ENCODE data around the gene C4orf51.
"Not testable (repeated sequence)": the region's sequence is repeated elsewhere in the genome, so short reads cannot be mapped to it uniquely, and the experiment has no call there.

Gene C4orf51

DNA sequence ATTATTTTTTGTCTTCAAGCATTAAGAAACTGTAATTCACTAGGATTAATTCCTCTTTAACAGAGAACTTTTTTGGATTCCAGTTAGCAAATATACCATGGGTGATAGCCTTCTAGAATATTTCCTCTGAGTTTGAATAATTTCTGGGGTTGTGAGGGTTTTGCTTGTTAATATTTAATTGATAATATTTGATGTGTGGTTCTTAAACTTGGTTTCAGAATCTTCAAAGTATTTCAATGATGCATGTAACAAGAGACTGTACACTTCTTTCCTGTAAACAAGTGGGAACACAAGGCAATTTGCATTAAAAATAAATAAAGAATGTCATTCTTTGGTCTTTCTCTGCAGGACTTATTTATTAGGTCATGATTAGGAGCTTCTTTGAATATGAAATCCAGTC lies 9.5 kb upstream of the C4orf51 start:
- Histone ChIP-seq H3K27me3 (ENCODE audit: control insufficient read depth, insufficient read depth, low read length) (no peaks in the 10 kb centered on the region), H3K9me3 (ENCODE audit: control insufficient read depth, insufficient read depth, low read depth, low read length) (no peaks in the 10 kb centered on the region), H3K9ac (ENCODE audit: low read length) (no peak overlapping the region), H3K27ac (ENCODE audit: low read depth, low read length) (no peak overlapping the region), H3K4me3 (ENCODE audit: low read depth, low read length) (no peak overlapping the region), H3K36me3 (ENCODE audit: control insufficient read depth, insufficient read depth, low read length) (no peaks in the 10 kb centered on the region), H3K4me1 (ENCODE audit: control insufficient read depth, insufficient read depth, low read length) (no peaks in the 10 kb centered on the region)

GRCh38 chr4:145679520-145679919 lies 426 bp upstream of the C4orf51 start:
- no peak overlapping the region for H3K9ac ChIP-seq (ENCODE audit: low read length)

DNA sequence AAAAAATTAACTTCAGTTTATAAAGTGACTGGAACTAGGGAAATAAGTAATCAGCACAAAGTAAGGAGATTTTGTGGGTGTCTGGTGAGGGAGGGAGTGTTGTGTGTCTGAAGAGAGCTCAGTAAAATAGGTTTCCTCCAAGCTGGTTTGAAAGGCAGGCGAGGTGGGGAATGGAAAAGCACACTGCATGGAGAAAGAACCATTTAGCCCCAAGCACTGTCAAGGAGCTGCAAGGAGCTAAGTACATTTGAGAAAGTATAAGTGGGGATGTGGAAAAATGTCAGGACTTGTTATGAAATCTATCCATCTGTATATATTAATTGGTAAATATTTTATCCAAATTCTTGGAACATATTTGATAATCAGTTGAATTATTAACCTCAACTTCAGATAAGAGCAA lies 956 bp downstream of the C4orf51 start:
- H3K4me1 ChIP-seq (ENCODE audit: control insufficient read depth, insufficient read depth, low read length), result no peaks in the 10 kb centered on the region
- H3K27me3 ChIP-seq (ENCODE audit: control insufficient read depth, insufficient read depth, low read length), result no peaks in the 10 kb centered on the region
- H3K36me3 ChIP-seq (ENCODE audit: control insufficient read depth, insufficient read depth, low read length), result no peaks in the 10 kb centered on the region
- H3K9me3 ChIP-seq (ENCODE audit: control insufficient read depth, insufficient read depth, low read depth, low read length), result peaks cover 10% of the 10 kb centered on the region
- H3K4me3 ChIP-seq (ENCODE audit: low read depth, low read length), result no peak overlapping the region
- no peak overlapping the region for H3K27ac ChIP-seq (ENCODE audit: low read depth, low read length)
- H3K9ac ChIP-seq (ENCODE audit: low read length), result no peak overlapping the region

More at GRCh38 chr4:145679520-145679919, 426 bp upstream of the C4orf51 start:
- Histone ChIP-seq H3K4me3 (ENCODE audit: low read depth, low read length) (no peak overlapping the region), H3K27ac (ENCODE audit: low read depth, low read length) (no peak overlapping the region), H3K36me3 (ENCODE audit: control insufficient read depth, insufficient read depth, low read length) (no peaks in the 10 kb centered on the region), H3K27me3 (ENCODE audit: control insufficient read depth, insufficient read depth, low read length) (no peaks in the 10 kb centered on the region), H3K9me3 (ENCODE audit: control insufficient read depth, insufficient read depth, low read depth, low read length) (peaks cover 10% of the 10 kb centered on the region), H3K4me1 (ENCODE audit: control insufficient read depth, insufficient read depth, low read length) (no peaks in the 10 kb centered on the region)

GRCh38 chr4:145681518-145681917 lies 1.6 kb downstream of the C4orf51 start:
- peaks cover 10% of the 10 kb centered on the region for H3K9me3 ChIP-seq (ENCODE audit: control insufficient read depth, insufficient read depth, low read depth, low read length)
- peaks cover 2% of the 10 kb centered on the region; the same call in 1 of the 2 replicates for H3K4me1 ChIP-seq (ENCODE audit: control insufficient read depth, insufficient read depth, low read length)
- H3K27me3 ChIP-seq (ENCODE audit: control insufficient read depth, insufficient read depth, low read length), result no peaks in the 10 kb centered on the region
- H3K4me3 ChIP-seq (ENCODE audit: low read depth, low read length), result no peak overlapping the region
- H3K27ac ChIP-seq (ENCODE audit: low read depth, low read length), result no peak overlapping the region
- H3K9ac ChIP-seq (ENCODE audit: low read length), result no peak overlapping the region
- H3K36me3 ChIP-seq (ENCODE audit: control insufficient read depth, insufficient read depth, low read length), result no peaks in the 10 kb centered on the region

GRCh38 chr4:145681956-145682355 lies 2.0 kb downstream of the C4orf51 start:
- no peak overlapping the region for H3K4me3 ChIP-seq (ENCODE audit: low read depth, low read length)
- peaks cover 6% of the 10 kb centered on the region; the same call in 1 of the 2 replicates for H3K4me1 ChIP-seq (ENCODE audit: control insufficient read depth, insufficient read depth, low read length)
- H3K9ac ChIP-seq (ENCODE audit: low read length), result no peak overlapping the region
- no peak overlapping the region for H3K27ac ChIP-seq (ENCODE audit: low read depth, low read length)
- no peaks in the 10 kb centered on the region for H3K27me3 ChIP-seq (ENCODE audit: control insufficient read depth, insufficient read depth, low read length)
- H3K36me3 ChIP-seq (ENCODE audit: control insufficient read depth, insufficient read depth, low read length), result no peaks in the 10 kb centered on the region
- peaks cover 10% of the 10 kb centered on the region for H3K9me3 ChIP-seq (ENCODE audit: control insufficient read depth, insufficient read depth, low read depth, low read length)

GRCh38 chr4:145686991-145687390 lies 7.0 kb downstream of the C4orf51 start:
- no peak overlapping the region; the same call in 1 of the 2 replicates for H3K27ac ChIP-seq (ENCODE audit: low read depth, low read length)
- peaks cover 12% of the 10 kb centered on the region for H3K4me1 ChIP-seq (ENCODE audit: control insufficient read depth, insufficient read depth, low read length)
- H3K27me3 ChIP-seq (ENCODE audit: control insufficient read depth, insufficient read depth, low read length), result no peaks in the 10 kb centered on the region
- no peak overlapping the region for H3K9ac ChIP-seq (ENCODE audit: low read length)
- H3K4me3 ChIP-seq (ENCODE audit: low read depth, low read length), result no peak overlapping the region
- no peaks in the 10 kb centered on the region for H3K36me3 ChIP-seq (ENCODE audit: control insufficient read depth, insufficient read depth, low read length)
- H3K9me3 ChIP-seq (ENCODE audit: control insufficient read depth, insufficient read depth, low read depth, low read length), result peaks cover 12% of the 10 kb centered on the region

- H3K4me1 ChIP-seq (ENCODE audit: control insufficient read depth, insufficient read depth, low read length), result peaks cover 12% of the 10 kb centered on the region
These were observed 10.7 kb downstream of the C4orf51 start for GRCh38 chr4:145690610-145691009.

DNA sequence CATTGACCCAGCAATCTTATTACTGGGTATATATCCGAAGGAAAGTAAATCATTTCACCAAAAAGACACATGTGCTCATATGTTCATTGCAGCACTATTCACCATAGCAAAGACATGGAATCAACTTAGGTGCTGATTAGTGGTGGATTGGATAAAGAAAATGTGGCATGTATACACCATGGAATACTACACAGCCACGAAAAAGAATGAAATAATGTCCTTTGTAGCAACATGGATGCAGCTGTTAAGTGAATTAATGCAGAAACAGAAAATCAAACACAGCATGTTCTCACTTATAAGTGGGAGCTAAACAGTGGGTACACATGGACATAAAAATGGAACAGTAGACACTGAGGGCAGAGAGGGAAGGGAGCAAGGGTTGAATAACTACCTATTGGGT lies 11.5 kb downstream of the C4orf51 start:
- H3K9ac ChIP-seq (ENCODE audit: low read length); H3K36me3 ChIP-seq (ENCODE audit: control insufficient read depth, insufficient read depth, low read length); H3K27me3 ChIP-seq (ENCODE audit: control insufficient read depth, insufficient read depth, low read length); H3K4me3 ChIP-seq (ENCODE audit: low read depth, low read length); H3K27ac ChIP-seq (ENCODE audit: low read depth, low read length): not testable (repeated sequence)
- peaks cover 30% of the 10 kb centered on the region for H3K9me3 ChIP-seq (ENCODE audit: control insufficient read depth, insufficient read depth, low read depth, low read length)
- peaks cover 11% of the 10 kb centered on the region for H3K4me1 ChIP-seq (ENCODE audit: control insufficient read depth, insufficient read depth, low read length)

More at GRCh38 chr4:145690610-145691009, 10.7 kb downstream of the C4orf51 start:
- H3K4me3 ChIP-seq (ENCODE audit: low read depth, low read length), result no peak overlapping the region
- no peaks in the 10 kb centered on the region for H3K27me3 ChIP-seq (ENCODE audit: control insufficient read depth, insufficient read depth, low read length)
- H3K27ac ChIP-seq (ENCODE audit: low read depth, low read length), result no peak overlapping the region
- peaks cover 2% of the 10 kb centered on the region; the same call in 1 of the 2 replicates for H3K36me3 ChIP-seq (ENCODE audit: control insufficient read depth, insufficient read depth, low read length)
- H3K9ac ChIP-seq (ENCODE audit: low read length), result no peak overlapping the region
- H3K9me3 ChIP-seq (ENCODE audit: control insufficient read depth, insufficient read depth, low read depth, low read length), result peaks cover 25% of the 10 kb centered on the region

GRCh38 chr4:145694929-145695328 lies 15.0 kb downstream of the C4orf51 start:
- no peaks in the 10 kb centered on the region for H3K27me3 ChIP-seq (ENCODE audit: control insufficient read depth, insufficient read depth, low read length)
- H3K36me3 ChIP-seq (ENCODE audit: control insufficient read depth, insufficient read depth, low read length), result peaks cover 12% of the 10 kb centered on the region; the same call in 1 of the 2 replicates
- peaks cover 30% of the 10 kb centered on the region for H3K9me3 ChIP-seq (ENCODE audit: control insufficient read depth, insufficient read depth, low read depth, low read length)
- peaks cover 12% of the 10 kb centered on the region; the same call in 1 of the 2 replicates for H3K4me1 ChIP-seq (ENCODE audit: control insufficient read depth, insufficient read depth, low read length)
- H3K27ac ChIP-seq (ENCODE audit: low read depth, low read length), result no peak overlapping the region
- no peak overlapping the region for H3K9ac ChIP-seq (ENCODE audit: low read length)
- no peak overlapping the region for H3K4me3 ChIP-seq (ENCODE audit: low read depth, low read length)

GRCh38 chr4:145697332-145697731 lies 17.4 kb downstream of the C4orf51 start:
- Histone ChIP-seq H3K9ac (ENCODE audit: low read length) (no peak overlapping the region), H3K27ac (ENCODE audit: low read depth, low read length) (no peak overlapping the region), H3K4me1 (ENCODE audit: control insufficient read depth, insufficient read depth, low read length) (peaks cover 12% of the 10 kb centered on the region; the same call in 1 of the 2 replicates), H3K36me3 (ENCODE audit: control insufficient read depth, insufficient read depth, low read length) (peaks cover 12% of the 10 kb centered on the region; the same call in 1 of the 2 replicates), H3K4me3 (ENCODE audit: low read depth, low read length) (no peak overlapping the region), H3K9me3 (ENCODE audit: control insufficient read depth, insufficient read depth, low read depth, low read length) (peaks cover 18% of the 10 kb centered on the region; the same call in 1 of the 2 replicates), H3K27me3 (ENCODE audit: control insufficient read depth, insufficient read depth, low read length) (no peaks in the 10 kb centered on the region)

- H3K9me3 ChIP-seq (ENCODE audit: control insufficient read depth, insufficient read depth, low read depth, low read length), result peaks cover 14% of the 10 kb centered on the region; the same call in 1 of the 2 replicates
- H3K4me3 ChIP-seq (ENCODE audit: low read depth, low read length), result peak overlapping the region; percentile 64; the same call in 1 of the 2 replicates
- H3K9ac ChIP-seq (ENCODE audit: low read length), result peak overlapping the region; percentile 65
- peaks cover 12% of the 10 kb centered on the region; the same call in 1 of the 2 replicates for H3K36me3 ChIP-seq (ENCODE audit: control insufficient read depth, insufficient read depth, low read length)
- no peaks in the 10 kb centered on the region for H3K27me3 ChIP-seq (ENCODE audit: control insufficient read depth, insufficient read depth, low read length)
- peaks cover 14% of the 10 kb centered on the region for H3K4me1 ChIP-seq (ENCODE audit: control insufficient read depth, insufficient read depth, low read length)
- H3K27ac ChIP-seq (ENCODE audit: low read depth, low read length), result peak overlapping the region; percentile 66; the same call in 1 of the 2 replicates
These were observed 18.6 kb downstream of the C4orf51 start for GRCh38 chr4:145698507-145698906.

Measured in HUES6 (cell line).